Lung (tissue), 12 donors: ENCODE measurements around the gene BCO2. TPM values are rescaled to one million over a fixed set of nuclear protein-coding genes. Genes with fewer than 3 reads are reported as not detected.

Experiments used
- ATAC-seq: fragments of 200-7000 bp; cut with Tn5 transposase; one replicate; pipeline ENCODE4 v1.9.1; 2020; ENCODE audit warnings: moderate number of reproducible peaks; ENCODE audit not compliant: insufficient read depth, low FRiP score
- DNase-seq, 3 donors: peaks; one replicate each; pipeline ENCODE4 v3.0.0-alpha.2; 2013 to 2017
- H3K27ac ChIP-seq, 2 donors: one replicate each; pipeline ENCODE4 v1.5.1; 2013; ENCODE audit warnings: mild to moderate bottlenecking in 2 of 2, moderate library complexity in 2 of 2, control low read depth in 1 of 2, inconsistent platforms in 1 of 2, low read depth in 1 of 2, low read length in 1 of 2
- H3K27me3 ChIP-seq, 3 donors: one replicate each; pipeline ENCODE4 v1.5.1; 2013; ENCODE audit warnings: low read length in 2 of 3; ENCODE audit not compliant: control insufficient read depth in 3 of 3, insufficient read depth in 3 of 3
- H3K36me3 ChIP-seq, 4 donors: one replicate each; pipeline ENCODE4 v1.5.1; 2013; ENCODE audit warnings: low read length in 4 of 4, mild to moderate bottlenecking in 1 of 4, moderate library complexity in 1 of 4; ENCODE audit not compliant: control insufficient read depth in 4 of 4, insufficient read depth in 4 of 4
- H3K4me1 ChIP-seq, 5 donors: one replicate each; pipeline ENCODE4 v1.5.1; 2013; ENCODE audit warnings: low read length in 5 of 5, mild to moderate bottlenecking in 2 of 5, moderate library complexity in 1 of 5; ENCODE audit not compliant: control insufficient read depth in 5 of 5, insufficient read depth in 5 of 5
- H3K4me3 ChIP-seq: one replicate; pipeline ENCODE4 v1.5.1; 2013; ENCODE audit warnings: mild to moderate bottlenecking, control low read depth, moderate library complexity
- H3K9ac ChIP-seq, 2 donors: one replicate each; pipeline ENCODE4 v1.5.1; 2013; ENCODE audit warnings: low read length in 2 of 2, control low read depth in 1 of 2; ENCODE audit not compliant: insufficient read depth in 1 of 2
- H3K9me3 ChIP-seq, 4 donors: one replicate each; pipeline ENCODE4 v1.5.1; 2013; ENCODE audit warnings: low read length in 3 of 4, mild to moderate bottlenecking in 1 of 4, moderate library complexity in 1 of 4; ENCODE audit not compliant: control insufficient read depth in 4 of 4, insufficient read depth in 3 of 4
- CTCF ChIP-seq: IDR thresholded peaks from 2 replicates; pipeline ENCODE4 v1.5.1; 2012; ENCODE audit warnings: mild to moderate bottlenecking; ENCODE audit errors: control extremely low read depth, extremely low read depth
- WGBS, 2 donors: extraction: QIAGEN DNeasy Blood & Tissue Kit; methylation state at CpG; one replicate each; pipeline ENCODE4 v1.1.7; 2013; 5-methylcytosine and 5-hydroxymethylcytosine counted together
- polyA plus RNA-seq, 2 donors: library from polyadenylated mRNA; stranded (reverse); fragments of 200-250 nt; gene quantifications; one replicate each; pipeline ENCODE4 v1.2.1, GENCODE V29; 2013
- total RNA-seq, 2 donors: library from RNA; depleted of rRNA in 1 of 2; stranded (reverse); fragments of >200 nt in 1 of 2; gene quantifications; one replicate each; pipeline ENCODE4 v1.2.1, GENCODE V29; 2014 to 2021
- donor health status: control.
- donor health status: control.
- donor health status: Bipolar disorder and iron deficiency.
- donor health status: healthy.
- donor health status: DM: yes; HTN: yes; CAD: no.

The BCO2 gene
- total and polyA plus RNA-seq, 4 donors, result 2.8 to 20.3 (median 6.7) TPM

GRCh38 chr11:112216561-112217105, 41.3 kb downstream of the BCO2 start:
- no peaks in the 10 kb centered on the region for H3K27me3 ChIP-seq
- H3K36me3 ChIP-seq, result peaks cover 0 to 3% (median 0%) of the 10 kb centered on the region in 4 donors
- 92 to 96% methylated on average over 1 of the region's 1 CpG for WGBS, 2 donors
- H3K9ac ChIP-seq, result no peak overlapping the region
- H3K4me1 ChIP-seq, result peaks cover 0 to 10% (median 6%) of the 10 kb centered on the region in 5 donors
- no peak for ATAC-seq
- no peak for TF ChIP-seq CTCF
- no peak overlapping the region for H3K27ac ChIP-seq
- no peak overlapping the region for H3K4me3 ChIP-seq
- peak in 2 of 3 donors; percentile 40 to 42 for DNase-seq
- H3K9me3 ChIP-seq, result no peaks in the 10 kb centered on the region

GRCh38 chr11:112219476-112220232, 44.3 kb downstream of the BCO2 start:
- ATAC-seq, result peak; percentile 95
- peak; percentile 40 to 90 (median 83) for DNase-seq

GRCh38 chr11:112221274-112221835, 46.0 kb downstream of the BCO2 start:
- DNase-seq (peak in 1 of 3 donors; percentile 28), ATAC-seq (no peak)
- no peak overlapping the region for H3K27ac ChIP-seq

More at GRCh38 chr11:112219476-112220232, 44.3 kb downstream of the BCO2 start:
- Histone ChIP-seq H3K36me3 (peaks cover 0 to 3% (median 0%) of the 10 kb centered on the region in 4 donors), H3K4me3 (no peak overlapping the region), H3K4me1 (peaks cover 0 to 10% (median 0%) of the 10 kb centered on the region in 5 donors), H3K27me3 (no peaks in the 10 kb centered on the region), H3K27ac (no peak overlapping the region), H3K9me3 (no peaks in the 10 kb centered on the region), H3K9ac (no peak overlapping the region)
- peak; percentile 84 for TF ChIP-seq CTCF
- WGBS, 2 donors, result 34 to 35% methylated on average over 7 of the region's 7 CpGs

More at GRCh38 chr11:112221274-112221835, 46.0 kb downstream of the BCO2 start:
- Histone ChIP-seq H3K4me3 (no peak overlapping the region), H3K9me3 (no peaks in the 10 kb centered on the region), H3K9ac (no peak overlapping the region), H3K4me1 (peaks cover 0 to 5% (median 0%) of the 10 kb centered on the region in 5 donors), H3K36me3 (peaks cover 0 to 3% (median 0%) of the 10 kb centered on the region in 4 donors), H3K27me3 (no peaks in the 10 kb centered on the region)
- WGBS, 2 donors, result 45 to 60% methylated on average over 3 of the region's 3 CpGs
- no peak for TF ChIP-seq CTCF
